Activated CD8-positive, alpha-beta memory T cell treated with anti-CD3 and anti-CD28 coated beads, Interleukin-2, amount 50 U/mL, for 24 hours (primary cell): ENCODE measurements around the gene TMEM221.
A peak's percentile ranks its signal among the peaks of the same experiment; 100 is the strongest.

Experiments
- DNase-seq: peaks from one replicate; pipeline ENCODE4 v3.0.0-alpha.2; 2020; ENCODE audit errors: extremely low read depth

TMEM221 gene

GRCh38 chr19:17441241-17442021 is 7.0 kb downstream of the TMEM221 start:
- no peak for DNase-seq

- no peak for DNase-seq
Observed at GRCh38 chr19:17436874-17437267, 11.6 kb downstream of the TMEM221 start.

- no peak for DNase-seq
Observed at GRCh38 chr19:17436094-17436873, 12.2 kb downstream of the TMEM221 start.

- DNase-seq = no peak
Observed at GRCh38 chr19:17435218-17435617, 13.2 kb downstream of the TMEM221 start.

- no peak for DNase-seq
Observed at GRCh38 chr19:17431417-17431816, 17.1 kb downstream of the TMEM221 start.

GRCh38 chr19:17429641-17430113 is 18.8 kb downstream of the TMEM221 start:
- DNase-seq = no peak

- DNase-seq = no peak
Observed at GRCh38 chr19:17424743-17425365, 23.6 kb downstream of the TMEM221 start.

GRCh38 chr19:17423429-17424208 is 24.8 kb downstream of the TMEM221 start:
- DNase-seq = no peak

- no peak for DNase-seq
Observed at GRCh38 chr19:17421942-17422341, 26.5 kb downstream of the TMEM221 start.

- no peak for DNase-seq
Observed at GRCh38 chr19:17420475-17420924, 28.0 kb downstream of the TMEM221 start.

- peak; percentile 88 for DNase-seq
Observed at GRCh38 chr19:17419621-17420474, 28.6 kb downstream of the TMEM221 start, which contains the start of gene MVB12A. TSS of gene MVB12A (plus strand) at chr19:17420047. CDS start at chr19:17420136, 89 bp downstream.

- DNase-seq = no peak
Observed at GRCh38 chr19:17419154-17419620, 29.3 kb downstream of the TMEM221 start.

- DNase-seq = no peak
Observed at GRCh38 chr19:17418710-17419109, 29.8 kb downstream of the TMEM221 start.

GRCh38 chr19:17415121-17415520 is 33.3 kb downstream of the TMEM221 start:
- DNase-seq = no peak

- DNase-seq = no peak
Observed at GRCh38 chr19:17414097-17414496, 34.4 kb downstream of the TMEM221 start.

- no peak for DNase-seq
Observed at GRCh38 chr19:17411801-17412200, 36.7 kb downstream of the TMEM221 start.

GRCh38 chr19:17409990-17410389 is 38.5 kb downstream of the TMEM221 start:
- DNase-seq = no peak

- no peak for DNase-seq
Observed at GRCh38 chr19:17406887-17407196, 41.6 kb downstream of the TMEM221 start.

GRCh38 chr19:17406046-17406886 is 42.2 kb downstream of the TMEM221 start:
- DNase-seq = no peak
